HepG2 (cell line): Measurements from ENCODE around the gene CCNDBP1. TPM values are rescaled to one million over a fixed set of nuclear protein-coding genes. Genes with fewer than 3 reads are reported as not detected.
"Not testable (repeated sequence)": the region's sequence is repeated elsewhere in the genome, so short reads cannot be mapped to it uniquely, and the experiment has no call there.

Experiments
- ATAC-seq: fragments of 200-7000 bp; cut with Tn5 transposase; 3 replicates; pipeline ENCODE4 v1.9.1; 2020; ENCODE audit warnings: mild to moderate bottlenecking, moderate library complexity
- BruUV-seq: library from RNA; stranded (reverse); fragments of 400-500 nt; replicated peaks from 2 replicates; lab custom pipeline; 2021; lab: Mats Ljungman, UMichigan
- CTCF ChIA-PET: fragments of 300-600 bp; formaldehyde crosslinking; extraction: SDS; loops from one replicate; lab custom pipeline; 2021; ENCODE audit warnings: low total read pairs, inconsistent platforms, low intra/inter-chr PET ratio; lab: Yijun Ruan, JAX
- POLR2A ChIA-PET: fragments of 350-600 bp; sonication (Branson Sonifier 250); formaldehyde crosslinking; loops from one replicate; lab custom pipeline; 2020; ENCODE audit warnings: antibody characterized with exemption, inconsistent platforms; lab: Yijun Ruan, JAX
- DNase-seq: peaks from one replicate; pipeline ENCODE4 v3.0.0-alpha.2; 2015; ENCODE audit warnings: low spot score
- FAIRE-seq: peaks from 3 replicates; lab custom pipeline; 2011; peaks lifted over from hg19 to GRCh38; lab: Jason Lieb, UNC
- H2AFZ ChIP-seq: one replicate; pipeline ENCODE4 v1.6.1; 2011; ENCODE audit warnings: low read length, inconsistent platforms
- H3K27ac ChIP-seq: fragments of 300-600 bp; 3 replicates; pipeline ENCODE4 v1.8.0; 2011; ENCODE audit warnings: mixed run types, mild to moderate bottlenecking, mixed read lengths, low read length, inconsistent platforms; ENCODE audit not compliant: insufficient read depth; ENCODE audit errors: extremely low read length
- H3K27me3 ChIP-seq, 2 experiments: fragments of 200-600 bp in 1 of 2; 2 replicates in 1 of 2; 3 replicates in 1 of 2; pipeline versions ENCODE4 v1.6.0 to v1.8.0; 2011; ENCODE audit warnings: low read length in 2 of 2, mild to moderate bottlenecking in 2 of 2, moderate library complexity in 2 of 2, inconsistent platforms in 1 of 2; ENCODE audit not compliant: insufficient read depth in 2 of 2, control insufficient read depth in 1 of 2
- H3K36me3 ChIP-seq, 2 experiments: fragments of 200-600 bp in 1 of 2; replicated peaks in 1 of 2; 2 replicates in 1 of 2; 3 replicates in 1 of 2; pipeline versions ENCODE4 v1.5.1 to v1.8.0; 2011; ENCODE audit warnings: low read length in 2 of 2, inconsistent platforms in 1 of 2; ENCODE audit not compliant: insufficient read depth in 2 of 2, control insufficient read depth in 1 of 2
- H3K4me1 ChIP-seq: 2 replicates; pipeline ENCODE4 v1.5.1; 2012; ENCODE audit warnings: low read length, inconsistent platforms; ENCODE audit not compliant: insufficient read depth
- H3K4me2 ChIP-seq: 2 replicates; pipeline ENCODE4 v1.6.0; 2011; ENCODE audit warnings: low read depth, low read length, inconsistent platforms
- H3K4me3 ChIP-seq, 3 experiments: fragments of 200-600 bp in 1 of 3; sonication (generic), shearing (Covaris generic) in 1 of 3; replicated peaks in 1 of 3; 2 replicates each; pipeline ENCODE4 v1.5.1; 2011 to 2016; ENCODE audit warnings: low read length in 3 of 3, inconsistent platforms in 2 of 3, low read depth in 2 of 3, mild to moderate bottlenecking in 2 of 3, control low read depth in 1 of 3, mixed read lengths in 1 of 3; ENCODE audit not compliant: insufficient read depth in 1 of 3
- H3K79me2 ChIP-seq: one replicate; pipeline ENCODE4 v1.6.1; 2011; ENCODE audit warnings: low read length, inconsistent platforms; ENCODE audit not compliant: insufficient read depth
- H3K9ac ChIP-seq: 2 replicates; pipeline ENCODE4 v1.6.0; 2011; ENCODE audit warnings: mild to moderate bottlenecking, low read depth, low read length, inconsistent platforms; ENCODE audit not compliant: insufficient read depth
- H3K9me3 ChIP-seq: 2 replicates; pipeline ENCODE4 v1.5.1; 2012; ENCODE audit warnings: mild to moderate bottlenecking, low read length
- H4K20me1 ChIP-seq: 2 replicates; pipeline ENCODE4 v1.6.0; 2011; ENCODE audit warnings: inconsistent platforms, mild to moderate bottlenecking, low read length, moderate library complexity; ENCODE audit not compliant: insufficient read depth
- FOXA1 ChIP-seq, 2 experiments: fragments of 450-650 bp in 1 of 2; sonication (generic) in 1 of 2; formaldehyde crosslinking in 1 of 2; IDR thresholded peaks; 2 replicates each; pipeline versions ENCODE4 v1.4.0 to v1.6.1; 2016 to 2020; ENCODE audit warnings: missing genetic modification reagents in 1 of 2
- FOXA3 ChIP-seq: IDR thresholded peaks from 2 replicates; pipeline ENCODE4 v1.6.1; 2016; ENCODE audit warnings: missing genetic modification reagents, missing compliant biosample characterization
- HOXA3 ChIP-seq: sonication (generic); formaldehyde crosslinking; IDR thresholded peaks from 2 replicates; pipeline ENCODE4 v1.5.0; 2020; ENCODE audit warnings: missing genetic modification reagents
- SALL1 ChIP-seq: sonication (generic); formaldehyde crosslinking; IDR thresholded peaks from 2 replicates; pipeline ENCODE4 v1.8.0; 2022; ENCODE audit warnings: mild to moderate bottlenecking, missing genetic modification reagents
- WGBS: methylation state at CpG from one replicate; pipeline ENCODE4 v1.1.6; 2017; ENCODE audit warnings: low lambda C conversion rate; 5-methylcytosine and 5-hydroxymethylcytosine counted together
- in situ Hi-C: cut with HindIII; loops from 2 replicates; pipeline ENCODE4 v1.10.0; 2017; ENCODE audit warnings: low pct_unique_long_range_greater_than_20kb; ENCODE audit not compliant: extremely low pct_ligation_motif_present
- intact Hi-C: fragments of 100-400 bp; cut with micrococcal nuclease; formaldehyde crosslinking; loops from one replicate; pipeline ENCODE4 v1.10.0; 2022; ENCODE audit not compliant: unreplicated experiment
- polyA plus RNA-seq, 8 experiments: library from polyadenylated mRNA; depleted of rRNA in 3 of 8; stranded (reverse) in 7 of 8; unstranded in 1 of 8; fragments of >200 nt; fragmentation: Illumina TruSeq in 4 of 8; extraction: Trizol in 4 of 8; gene quantifications; 2 replicates each; pipeline versions ENCODE4 v1.2.1 to v1.2.3, GENCODE V29; 2011 to 2016; ENCODE audit warnings: low read depth in 4 of 8, missing spikeins in 1 of 8, mixed read lengths in 1 of 8; ENCODE audit not compliant: insufficient read depth in 1 of 8
- total RNA-seq, 5 experiments: library from RNA; depleted of rRNA; stranded (reverse); fragments of >200 nt; fragmentation: Illumina TruSeq; extraction: Trizol; gene quantifications; 2 replicates each; pipeline ENCODE4 v1.2.3, GENCODE V29; 2016; ENCODE audit warnings: low read depth in 1 of 5
- TF ChIP-seq, protein P1 (sequence below): IDR thresholded peaks from 2 replicates; pipeline ENCODE4 v1.6.1; 2016; ENCODE audit warnings: mild to moderate bottlenecking
- TF ChIP-seq, protein P2 (sequence below): sonication (generic); formaldehyde crosslinking; IDR thresholded peaks from 2 replicates; pipeline ENCODE4 v1.4.0; 2020; ENCODE audit warnings: missing genetic modification reagents, borderline replicate concordance
- TF ChIP-seq, protein P3 (sequence below): sonication (generic); formaldehyde crosslinking; IDR thresholded peaks from 2 replicates; pipeline ENCODE4 v1.5.1; 2020; ENCODE audit warnings: mild to moderate bottlenecking, missing genetic modification reagents, moderate library complexity
- TF ChIP-seq, protein P4 (sequence below): IDR thresholded peaks from 2 replicates; pipeline ENCODE4 v1.4.0; 2020; ENCODE audit warnings: mild to moderate bottlenecking, missing genetic modification reagents

Gene CCNDBP1
- total and polyA plus RNA-seq, 2 of the 13 experiments (the other 11 are each of a cell fraction or from before 2014, with no cell fraction given) = 24.8 to 42.3 TPM

DNA sequence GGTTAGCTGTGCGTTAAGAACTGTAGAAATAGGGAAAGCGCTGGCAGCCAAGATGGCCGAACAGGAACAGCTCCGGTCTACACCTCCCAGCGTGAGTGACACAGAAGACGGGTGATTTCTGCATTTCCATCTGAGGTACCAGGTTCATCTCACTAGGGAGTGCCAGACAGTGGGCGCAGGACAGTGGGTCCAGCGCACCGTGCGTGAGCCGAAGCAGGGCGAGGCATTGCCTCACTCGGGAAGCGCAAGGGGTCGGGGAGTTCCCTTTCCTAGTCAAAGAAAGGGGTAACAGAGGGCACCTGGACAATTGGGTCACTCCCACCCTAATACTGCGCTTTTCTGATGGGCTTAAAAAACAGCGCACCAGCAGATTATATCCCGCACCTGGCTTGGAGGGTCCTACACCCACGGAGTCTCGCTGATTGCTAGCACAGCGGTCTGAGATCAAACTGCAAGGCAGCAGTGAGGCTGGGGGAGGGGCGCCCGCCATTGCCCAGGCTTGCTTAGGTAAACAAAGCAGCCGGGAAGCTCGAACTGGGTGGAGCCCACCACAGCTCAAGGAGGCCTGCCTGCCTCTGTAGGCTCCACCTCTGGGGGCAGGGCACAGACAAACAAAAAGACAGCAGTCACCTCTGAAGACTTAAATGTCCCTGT is 9.4 kb upstream of the CCNDBP1 start:
- ATAC-seq; H2AFZ ChIP-seq; BruUV-seq; H3K9ac ChIP-seq; H4K20me1 ChIP-seq; H3K27me3 ChIP-seq; FAIRE-seq; H3K79me2 ChIP-seq; H3K4me1 ChIP-seq; H3K9me3 ChIP-seq; H3K4me3 ChIP-seq; in situ Hi-C loops; H3K4me2 ChIP-seq; intact Hi-C loops; CTCF ChIA-PET; DNase-seq; TF ChIP-seq FOXA1 (IDR thresholded peaks at IDR 0.05): not testable (repeated sequence)
- WGBS = 89% methylated on average over 21 of the region's 25 CpGs
- Histone ChIP-seq H3K27ac (peak overlapping the region; percentile 17), H3K36me3 (peaks cover 0 to 22% of the 10 kb centered on the region in 2 experiments; a peak in 2 of 5 replicates)
- POLR2A ChIA-PET = interaction anchor here (1.2 kb wide), 1 partner anchor 9 kb away, joined by 4 read pairs; no protein-coding TSS in a partner anchor
- TF ChIP-seq, protein P1, sequence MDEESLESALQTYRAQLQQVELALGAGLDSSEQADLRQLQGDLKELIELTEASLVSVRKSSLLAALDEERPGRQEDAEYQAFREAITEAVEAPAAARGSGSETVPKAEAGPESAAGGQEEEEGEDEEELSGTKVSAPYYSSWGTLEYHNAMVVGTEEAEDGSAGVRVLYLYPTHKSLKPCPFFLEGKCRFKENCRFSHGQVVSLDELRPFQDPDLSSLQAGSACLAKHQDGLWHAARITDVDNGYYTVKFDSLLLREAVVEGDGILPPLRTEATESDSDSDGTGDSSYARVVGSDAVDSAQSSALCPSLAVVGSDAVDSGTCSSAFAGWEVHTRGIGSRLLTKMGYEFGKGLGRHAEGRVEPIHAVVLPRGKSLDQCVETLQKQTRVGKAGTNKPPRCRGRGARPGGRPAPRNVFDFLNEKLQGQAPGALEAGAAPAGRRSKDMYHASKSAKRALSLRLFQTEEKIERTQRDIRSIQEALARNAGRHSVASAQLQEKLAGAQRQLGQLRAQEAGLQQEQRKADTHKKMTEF (CRISPR knock-in tag) = peak; percentile 34; the same call in 1 of the 2 replicates
- peak; percentile 44; the same call in 1 of the 2 replicates for TF ChIP-seq HOXA3 (CRISPR knock-in tag)
- TF ChIP-seq, protein P2, sequence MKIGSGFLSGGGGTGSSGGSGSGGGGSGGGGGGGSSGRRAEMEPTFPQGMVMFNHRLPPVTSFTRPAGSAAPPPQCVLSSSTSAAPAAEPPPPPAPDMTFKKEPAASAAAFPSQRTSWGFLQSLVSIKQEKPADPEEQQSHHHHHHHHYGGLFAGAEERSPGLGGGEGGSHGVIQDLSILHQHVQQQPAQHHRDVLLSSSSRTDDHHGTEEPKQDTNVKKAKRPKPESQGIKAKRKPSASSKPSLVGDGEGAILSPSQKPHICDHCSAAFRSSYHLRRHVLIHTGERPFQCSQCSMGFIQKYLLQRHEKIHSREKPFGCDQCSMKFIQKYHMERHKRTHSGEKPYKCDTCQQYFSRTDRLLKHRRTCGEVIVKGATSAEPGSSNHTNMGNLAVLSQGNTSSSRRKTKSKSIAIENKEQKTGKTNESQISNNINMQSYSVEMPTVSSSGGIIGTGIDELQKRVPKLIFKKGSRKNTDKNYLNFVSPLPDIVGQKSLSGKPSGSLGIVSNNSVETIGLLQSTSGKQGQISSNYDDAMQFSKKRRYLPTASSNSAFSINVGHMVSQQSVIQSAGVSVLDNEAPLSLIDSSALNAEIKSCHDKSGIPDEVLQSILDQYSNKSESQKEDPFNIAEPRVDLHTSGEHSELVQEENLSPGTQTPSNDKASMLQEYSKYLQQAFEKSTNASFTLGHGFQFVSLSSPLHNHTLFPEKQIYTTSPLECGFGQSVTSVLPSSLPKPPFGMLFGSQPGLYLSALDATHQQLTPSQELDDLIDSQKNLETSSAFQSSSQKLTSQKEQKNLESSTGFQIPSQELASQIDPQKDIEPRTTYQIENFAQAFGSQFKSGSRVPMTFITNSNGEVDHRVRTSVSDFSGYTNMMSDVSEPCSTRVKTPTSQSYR (CRISPR knock-in tag) = peak; percentile 91
- TF ChIP-seq, protein P3, sequence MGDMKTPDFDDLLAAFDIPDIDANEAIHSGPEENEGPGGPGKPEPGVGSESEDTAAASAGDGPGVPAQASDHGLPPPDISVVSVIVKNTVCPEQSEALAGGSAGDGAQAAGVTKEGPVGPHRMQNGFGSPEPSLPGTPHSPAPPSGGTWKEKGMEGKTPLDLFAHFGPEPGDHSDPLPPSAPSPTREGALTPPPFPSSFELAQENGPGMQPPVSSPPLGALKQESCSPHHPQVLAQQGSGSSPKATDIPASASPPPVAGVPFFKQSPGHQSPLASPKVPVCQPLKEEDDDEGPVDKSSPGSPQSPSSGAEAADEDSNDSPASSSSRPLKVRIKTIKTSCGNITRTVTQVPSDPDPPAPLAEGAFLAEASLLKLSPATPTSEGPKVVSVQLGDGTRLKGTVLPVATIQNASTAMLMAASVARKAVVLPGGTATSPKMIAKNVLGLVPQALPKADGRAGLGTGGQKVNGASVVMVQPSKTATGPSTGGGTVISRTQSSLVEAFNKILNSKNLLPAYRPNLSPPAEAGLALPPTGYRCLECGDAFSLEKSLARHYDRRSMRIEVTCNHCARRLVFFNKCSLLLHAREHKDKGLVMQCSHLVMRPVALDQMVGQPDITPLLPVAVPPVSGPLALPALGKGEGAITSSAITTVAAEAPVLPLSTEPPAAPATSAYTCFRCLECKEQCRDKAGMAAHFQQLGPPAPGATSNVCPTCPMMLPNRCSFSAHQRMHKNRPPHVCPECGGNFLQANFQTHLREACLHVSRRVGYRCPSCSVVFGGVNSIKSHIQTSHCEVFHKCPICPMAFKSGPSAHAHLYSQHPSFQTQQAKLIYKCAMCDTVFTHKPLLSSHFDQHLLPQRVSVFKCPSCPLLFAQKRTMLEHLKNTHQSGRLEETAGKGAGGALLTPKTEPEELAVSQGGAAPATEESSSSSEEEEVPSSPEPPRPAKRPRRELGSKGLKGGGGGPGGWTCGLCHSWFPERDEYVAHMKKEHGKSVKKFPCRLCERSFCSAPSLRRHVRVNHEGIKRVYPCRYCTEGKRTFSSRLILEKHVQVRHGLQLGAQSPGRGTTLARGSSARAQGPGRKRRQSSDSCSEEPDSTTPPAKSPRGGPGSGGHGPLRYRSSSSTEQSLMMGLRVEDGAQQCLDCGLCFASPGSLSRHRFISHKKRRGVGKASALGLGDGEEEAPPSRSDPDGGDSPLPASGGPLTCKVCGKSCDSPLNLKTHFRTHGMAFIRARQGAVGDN = peak; percentile 32
- peak; percentile 45 for TF ChIP-seq FOXA3 (CRISPR knock-in tag)
- TF ChIP-seq SALL1 = 0 out of 2 replicates have a peak, but pooled peaks have one; percentile 8
- peak; percentile 52; the same call in 1 of the 2 replicates for TF ChIP-seq FOXA1 (CRISPR knock-in tag; IDR thresholded peaks at IDR 0.05)
- TF ChIP-seq, protein P4, sequence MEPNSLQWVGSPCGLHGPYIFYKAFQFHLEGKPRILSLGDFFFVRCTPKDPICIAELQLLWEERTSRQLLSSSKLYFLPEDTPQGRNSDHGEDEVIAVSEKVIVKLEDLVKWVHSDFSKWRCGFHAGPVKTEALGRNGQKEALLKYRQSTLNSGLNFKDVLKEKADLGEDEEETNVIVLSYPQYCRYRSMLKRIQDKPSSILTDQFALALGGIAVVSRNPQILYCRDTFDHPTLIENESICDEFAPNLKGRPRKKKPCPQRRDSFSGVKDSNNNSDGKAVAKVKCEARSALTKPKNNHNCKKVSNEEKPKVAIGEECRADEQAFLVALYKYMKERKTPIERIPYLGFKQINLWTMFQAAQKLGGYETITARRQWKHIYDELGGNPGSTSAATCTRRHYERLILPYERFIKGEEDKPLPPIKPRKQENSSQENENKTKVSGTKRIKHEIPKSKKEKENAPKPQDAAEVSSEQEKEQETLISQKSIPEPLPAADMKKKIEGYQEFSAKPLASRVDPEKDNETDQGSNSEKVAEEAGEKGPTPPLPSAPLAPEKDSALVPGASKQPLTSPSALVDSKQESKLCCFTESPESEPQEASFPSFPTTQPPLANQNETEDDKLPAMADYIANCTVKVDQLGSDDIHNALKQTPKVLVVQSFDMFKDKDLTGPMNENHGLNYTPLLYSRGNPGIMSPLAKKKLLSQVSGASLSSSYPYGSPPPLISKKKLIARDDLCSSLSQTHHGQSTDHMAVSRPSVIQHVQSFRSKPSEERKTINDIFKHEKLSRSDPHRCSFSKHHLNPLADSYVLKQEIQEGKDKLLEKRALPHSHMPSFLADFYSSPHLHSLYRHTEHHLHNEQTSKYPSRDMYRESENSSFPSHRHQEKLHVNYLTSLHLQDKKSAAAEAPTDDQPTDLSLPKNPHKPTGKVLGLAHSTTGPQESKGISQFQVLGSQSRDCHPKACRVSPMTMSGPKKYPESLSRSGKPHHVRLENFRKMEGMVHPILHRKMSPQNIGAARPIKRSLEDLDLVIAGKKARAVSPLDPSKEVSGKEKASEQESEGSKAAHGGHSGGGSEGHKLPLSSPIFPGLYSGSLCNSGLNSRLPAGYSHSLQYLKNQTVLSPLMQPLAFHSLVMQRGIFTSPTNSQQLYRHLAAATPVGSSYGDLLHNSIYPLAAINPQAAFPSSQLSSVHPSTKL (CRISPR knock-in tag) = peak; percentile 37; the same call in 1 of the 2 replicates
